ENCODE measurements around the gene ACVR1B. TPM values are rescaled to one million over a fixed set of nuclear protein-coding genes. Genes with fewer than 3 reads are reported as not detected.

ACVR1B gene
- 14.0 and 15.1 TPM in 2 replicates for total RNA-seq

GRCh38 chr12:51951199-51951842 lies at the start of gene ACVR1B:
TSS of gene ACVR1B (plus strand) at chr12:51951699. CDS start at chr12:51951744, 45 bp downstream.
- Histone ChIP-seq H3K36me3 (ENCODE audit: control insufficient read depth, insufficient read depth, low read length) (no peaks in the 10 kb centered on the region), H3K27me3 (ENCODE audit: control insufficient read depth, insufficient read depth, low read length) (no peaks in the 10 kb centered on the region), H3K4me3 (ENCODE audit: low read depth, low read length) (peak within 1 kb of the TSS; percentile 76)
- no peak for DNase-seq (ENCODE audit: low read depth)
- no peak for TF ChIP-seq CTCF (IDR thresholded peaks at IDR 0.05; ENCODE audit: insufficient read depth, low read length, poor library complexity, severe bottlenecking)

GRCh38 chr12:51901881-51902280 lies 49.6 kb upstream of the ACVR1B start:
- no peak for DNase-seq (ENCODE audit: low read depth)
- Histone ChIP-seq H3K4me3 (ENCODE audit: low read depth, low read length) (no peak overlapping the region), H3K36me3 (ENCODE audit: control insufficient read depth, insufficient read depth, low read length) (no peaks in the 10 kb centered on the region), H3K27me3 (ENCODE audit: control insufficient read depth, insufficient read depth, low read length) (no peaks in the 10 kb centered on the region)
- TF ChIP-seq CTCF (IDR thresholded peaks at IDR 0.05; ENCODE audit: insufficient read depth, low read length, poor library complexity, severe bottlenecking): no peak

GRCh38 chr12:51904951-51905470 lies 46.5 kb upstream of the ACVR1B start:
- no peak for TF ChIP-seq CTCF (IDR thresholded peaks at IDR 0.05; ENCODE audit: insufficient read depth, low read length, poor library complexity, severe bottlenecking)
- Histone ChIP-seq H3K27me3 (ENCODE audit: control insufficient read depth, insufficient read depth, low read length) (peaks cover 6% of the 10 kb centered on the region), H3K4me3 (ENCODE audit: low read depth, low read length) (no peak overlapping the region), H3K36me3 (ENCODE audit: control insufficient read depth, insufficient read depth, low read length) (no peaks in the 10 kb centered on the region)
- no peak for DNase-seq (ENCODE audit: low read depth)

- H3K27me3 ChIP-seq (ENCODE audit: control insufficient read depth, insufficient read depth, low read length): peaks cover 6% of the 10 kb centered on the region
- no peak overlapping the region for H3K4me3 ChIP-seq (ENCODE audit: low read depth, low read length)
- no peaks in the 10 kb centered on the region for H3K36me3 ChIP-seq (ENCODE audit: control insufficient read depth, insufficient read depth, low read length)
- no peak for TF ChIP-seq CTCF (IDR thresholded peaks at IDR 0.05; ENCODE audit: insufficient read depth, low read length, poor library complexity, severe bottlenecking)
- DNase-seq (ENCODE audit: low read depth): no peak
These were observed 45.7 kb upstream of the ACVR1B start for GRCh38 chr12:51905471-51906429.

- no peak for TF ChIP-seq CTCF (IDR thresholded peaks at IDR 0.05; ENCODE audit: insufficient read depth, low read length, poor library complexity, severe bottlenecking)
- Histone ChIP-seq H3K4me3 (ENCODE audit: low read depth, low read length) (no peak overlapping the region), H3K27me3 (ENCODE audit: control insufficient read depth, insufficient read depth, low read length) (peaks cover 6% of the 10 kb centered on the region), H3K36me3 (ENCODE audit: control insufficient read depth, insufficient read depth, low read length) (no peaks in the 10 kb centered on the region)
- DNase-seq (ENCODE audit: low read depth): no peak
These were observed 44.9 kb upstream of the ACVR1B start for GRCh38 chr12:51906430-51907082.

Measured in kidney epithelial cell (primary cell).